OCI-LY1 (cell line): Measurements from ENCODE around the gene RBM47.
"Not testable (repeated sequence)": the region's sequence is repeated elsewhere in the genome, so short reads cannot be mapped to it uniquely, and the experiment has no call there.

Source experiments
- H2AFZ ChIP-seq: fragments of 200-600 bp; sonication (generic), shearing (Covaris generic); 2 replicates; pipeline ENCODE4 v1.6.0; 2014; ENCODE audit warnings: antibody characterized with exemption, mild to moderate bottlenecking, low read length
- H3F3A ChIP-seq: fragments of 200-600 bp; sonication (generic), shearing (Covaris generic); 2 replicates; pipeline ENCODE4 v1.6.0; 2014; ENCODE audit warnings: mild to moderate bottlenecking, antibody characterized with exemption, low read length, moderate library complexity; ENCODE audit not compliant: insufficient read depth
- H3K27ac ChIP-seq: fragments of 200-600 bp; sonication (generic); 2 replicates; pipeline ENCODE4 v1.5.1; 2014; ENCODE audit warnings: low read length, mixed run types, mild to moderate bottlenecking, low read depth; ENCODE audit not compliant: poor library complexity, severe bottlenecking
- H3K27me3 ChIP-seq: fragments of 200-600 bp; sonication (generic); 2 replicates; pipeline ENCODE4 v1.6.0; 2014; ENCODE audit warnings: antibody characterized with exemption, mild to moderate bottlenecking, low read length, moderate library complexity; ENCODE audit not compliant: insufficient read depth
- H3K36me3 ChIP-seq: fragments of 200-600 bp; sonication (generic); 2 replicates; pipeline ENCODE4 v1.6.1; 2014; ENCODE audit warnings: mild to moderate bottlenecking, antibody characterized with exemption, low read length, moderate library complexity, mixed read lengths; ENCODE audit not compliant: insufficient read depth
- H3K4me1 ChIP-seq: fragments of 200-600 bp; sonication (generic); 2 replicates; pipeline ENCODE4 v1.5.1; 2014; ENCODE audit warnings: mild to moderate bottlenecking, low read length, moderate library complexity; ENCODE audit not compliant: insufficient read depth, severe bottlenecking
- H3K4me2 ChIP-seq: fragments of 200-600 bp; sonication (generic), shearing (Covaris generic); 2 replicates; pipeline ENCODE4 v1.6.1; 2014; ENCODE audit warnings: low read length
- H3K4me3 ChIP-seq: fragments of 200-600 bp; sonication (generic); 2 replicates; pipeline ENCODE4 v1.5.1; 2014; ENCODE audit warnings: low read length, low read depth, mild to moderate bottlenecking, mixed read lengths; ENCODE audit not compliant: poor library complexity, severe bottlenecking
- H3K79me2 ChIP-seq: fragments of 200-600 bp; shearing (Covaris generic); 2 replicates; pipeline ENCODE4 v1.6.1; 2016; ENCODE audit warnings: mixed run types, low read length, mixed read lengths; ENCODE audit not compliant: insufficient read depth
- H3K9ac ChIP-seq: fragments of 200-600 bp; sonication (generic), shearing (Covaris generic); 2 replicates; pipeline ENCODE4 v1.6.1; 2014; ENCODE audit warnings: mild to moderate bottlenecking, low read length, mixed read lengths
- H3K9me2 ChIP-seq: fragments of 200-600 bp; sonication (generic), shearing (Covaris generic); 2 replicates; pipeline ENCODE4 v1.6.1; 2014; ENCODE audit warnings: low read depth, mild to moderate bottlenecking, low read length, mixed read lengths
- H3K9me3 ChIP-seq: fragments of 200-600 bp; shearing (Covaris generic); 2 replicates; pipeline ENCODE4 v1.6.1; 2014; ENCODE audit warnings: low read length, mixed read lengths
- H4K20me1 ChIP-seq: fragments of 200-600 bp; sonication (generic), shearing (Covaris generic); 2 replicates; pipeline ENCODE4 v1.6.0; 2016; ENCODE audit warnings: mild to moderate bottlenecking, low read length; ENCODE audit not compliant: insufficient read depth
- EZH2 ChIP-seq: fragments of 200-600 bp; sonication (generic), shearing (Covaris generic); IDR thresholded peaks from 2 replicates; pipeline ENCODE4 v1.8.0; 2017; ENCODE audit warnings: borderline replicate concordance, mixed run types, mild to moderate bottlenecking, antibody characterized with exemption, low read length, moderate library complexity, mixed read lengths
- TF ChIP-seq, protein P1 (sequence below): fragments of 200-600 bp; sonication (generic), shearing (Covaris generic); IDR thresholded peaks from 2 replicates; pipeline ENCODE4 v1.5.1; 2017; ENCODE audit warnings: mild to moderate bottlenecking, antibody characterized with exemption, low read length, moderate library complexity, mixed read lengths

Gene RBM47

DNA sequence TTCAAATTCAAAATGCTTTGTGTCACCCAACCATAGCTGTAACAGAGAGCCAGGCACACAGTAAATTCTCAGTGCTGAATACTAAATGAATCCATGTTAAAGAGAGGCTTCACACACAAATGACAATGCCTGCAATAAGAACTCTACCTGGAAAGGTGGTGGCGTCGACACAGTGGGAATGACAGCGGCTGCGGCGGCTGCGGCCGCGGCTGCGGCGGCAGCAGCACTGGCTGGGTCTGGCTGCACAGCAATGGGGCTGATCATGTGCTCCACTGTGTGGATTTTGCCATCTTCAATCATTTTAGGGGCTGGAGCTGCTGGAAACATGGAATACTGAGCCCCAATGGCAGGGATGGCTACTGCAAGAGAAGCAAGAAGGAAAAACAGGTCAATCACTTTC, 197.2 kb downstream of the RBM47 start:
- Histone ChIP-seq H3K36me3 (no peaks in the 10 kb centered on the region), H3K79me2 (no peaks in the 10 kb centered on the region), H3K4me2 (no peak overlapping the region), H3K27ac (no peak overlapping the region), H3F3A (no peaks in the 10 kb centered on the region), H3K4me3 (no peak overlapping the region), H2AFZ (no peak overlapping the region), H3K4me1 (no peaks in the 10 kb centered on the region), H3K27me3 (no peaks in the 10 kb centered on the region), H4K20me1 (no peaks in the 10 kb centered on the region), H3K9me2 (no peaks in the 10 kb centered on the region), H3K9ac (no peak overlapping the region), H3K9me3 (no peaks in the 10 kb centered on the region)
- no peak for TF ChIP-seq EZH2
- TF ChIP-seq, protein P1, sequence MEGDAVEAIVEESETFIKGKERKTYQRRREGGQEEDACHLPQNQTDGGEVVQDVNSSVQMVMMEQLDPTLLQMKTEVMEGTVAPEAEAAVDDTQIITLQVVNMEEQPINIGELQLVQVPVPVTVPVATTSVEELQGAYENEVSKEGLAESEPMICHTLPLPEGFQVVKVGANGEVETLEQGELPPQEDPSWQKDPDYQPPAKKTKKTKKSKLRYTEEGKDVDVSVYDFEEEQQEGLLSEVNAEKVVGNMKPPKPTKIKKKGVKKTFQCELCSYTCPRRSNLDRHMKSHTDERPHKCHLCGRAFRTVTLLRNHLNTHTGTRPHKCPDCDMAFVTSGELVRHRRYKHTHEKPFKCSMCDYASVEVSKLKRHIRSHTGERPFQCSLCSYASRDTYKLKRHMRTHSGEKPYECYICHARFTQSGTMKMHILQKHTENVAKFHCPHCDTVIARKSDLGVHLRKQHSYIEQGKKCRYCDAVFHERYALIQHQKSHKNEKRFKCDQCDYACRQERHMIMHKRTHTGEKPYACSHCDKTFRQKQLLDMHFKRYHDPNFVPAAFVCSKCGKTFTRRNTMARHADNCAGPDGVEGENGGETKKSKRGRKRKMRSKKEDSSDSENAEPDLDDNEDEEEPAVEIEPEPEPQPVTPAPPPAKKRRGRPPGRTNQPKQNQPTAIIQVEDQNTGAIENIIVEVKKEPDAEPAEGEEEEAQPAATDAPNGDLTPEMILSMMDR = no peak

DNA sequence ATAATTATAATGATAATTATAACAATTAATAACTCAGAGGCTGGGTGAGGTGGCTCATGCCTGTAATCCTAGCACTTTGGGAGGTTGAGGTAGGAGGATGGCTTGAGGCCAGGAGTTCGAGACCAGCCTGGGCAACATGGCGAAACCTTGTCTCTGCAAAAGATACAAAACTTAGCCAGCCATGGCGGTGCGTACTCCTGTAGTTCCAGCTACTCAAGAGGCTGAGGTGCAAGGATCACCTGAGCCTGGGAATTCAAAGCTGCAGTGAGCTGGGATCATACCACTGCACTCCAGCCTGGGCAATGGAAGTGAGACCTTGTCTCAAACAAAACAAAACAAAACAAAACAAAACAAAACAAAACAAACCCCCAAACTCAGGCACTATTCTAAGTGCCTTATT, 201.8 kb downstream of the RBM47 start:
- H3K79me2 ChIP-seq, H3K36me3 ChIP-seq, H3K9me2 ChIP-seq, H2AFZ ChIP-seq, H3K4me2 ChIP-seq, H3F3A ChIP-seq, H3K27ac ChIP-seq, H3K4me3 ChIP-seq, H3K4me1 ChIP-seq, H3K9me3 ChIP-seq, H4K20me1 ChIP-seq, H3K9ac ChIP-seq, H3K27me3 ChIP-seq: not testable (repeated sequence)

DNA sequence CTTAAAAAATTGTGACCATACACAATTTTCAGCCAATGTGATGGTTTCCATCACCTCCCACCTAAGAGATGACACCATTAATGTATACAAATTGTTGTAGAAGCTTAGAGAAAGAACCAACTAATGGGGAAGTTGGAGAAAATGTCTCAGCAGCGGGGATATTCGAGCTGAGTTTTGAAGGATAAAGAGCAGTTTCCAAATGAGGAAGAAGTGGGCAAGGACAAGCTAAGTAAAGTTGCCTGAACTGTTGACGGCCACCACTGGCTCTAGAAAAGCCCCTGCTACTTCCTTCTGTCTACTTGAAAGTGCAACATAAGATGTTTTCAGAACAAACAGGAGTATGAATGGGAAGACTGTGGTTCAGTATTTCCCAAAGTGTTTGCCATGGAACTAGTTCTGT, 202.5 kb downstream of the RBM47 start:
- no peaks in the 10 kb centered on the region for H3K36me3 ChIP-seq
- no peaks in the 10 kb centered on the region for H3K79me2 ChIP-seq

More for the DNA sequence above, 202.5 kb downstream of the RBM47 start:
- H3K9me3 ChIP-seq = no peaks in the 10 kb centered on the region
- no peaks in the 10 kb centered on the region for H4K20me1 ChIP-seq
- H3F3A ChIP-seq = no peaks in the 10 kb centered on the region
- no peak overlapping the region for H3K9ac ChIP-seq
- no peak overlapping the region for H3K4me2 ChIP-seq
- no peak overlapping the region for H2AFZ ChIP-seq
- H3K27ac ChIP-seq = no peak overlapping the region
- no peaks in the 10 kb centered on the region for H3K27me3 ChIP-seq
- H3K9me2 ChIP-seq = no peaks in the 10 kb centered on the region
- TF ChIP-seq EZH2 = no peak
- TF ChIP-seq, protein P1 = no peak
- no peaks in the 10 kb centered on the region for H3K4me1 ChIP-seq
- no peak overlapping the region for H3K4me3 ChIP-seq
